Subcutaneous adipose tissue (tissue), 4 donors: Measurements from ENCODE around the gene DLG2. TPM values are rescaled to one million over a fixed set of nuclear protein-coding genes. Genes with fewer than 3 reads are reported as not detected.

Source experiments
- CTCF ChIP-seq: fragments of 450-650 bp; IDR thresholded peaks from one replicate; pipeline ENCODE4 v1.5.1; 2016; ENCODE audit warnings: low read depth, mild to moderate bottlenecking, control low read depth, antibody characterized with exemption, moderate library complexity
- total RNA-seq, 4 donors: library from RNA; depleted of rRNA; stranded (reverse); fragments of >200 nt; gene quantifications; one replicate each; pipeline ENCODE4 v1.1.0, GENCODE V29; 2016

Gene DLG2
- total RNA-seq, 4 donors from 2014 or later = 3.6 to 7.0 (median 6.1) TPM

- TF ChIP-seq CTCF = no peak
Measured at GRCh38 chr11:83998921-83999320, 1628.2 kb downstream of the DLG2 start.

- no peak for TF ChIP-seq CTCF
Measured at GRCh38 chr11:83990160-83990733, 1636.9 kb downstream of the DLG2 start.

GRCh38 chr11:83982825-83983224, 1644.3 kb downstream of the DLG2 start:
- TF ChIP-seq CTCF = no peak

GRCh38 chr11:83979593-83979992, 1647.6 kb downstream of the DLG2 start:
- TF ChIP-seq CTCF = no peak

- TF ChIP-seq CTCF = no peak
Measured at GRCh38 chr11:83978942-83979341, 1648.2 kb downstream of the DLG2 start.

- no peak for TF ChIP-seq CTCF
Measured at GRCh38 chr11:83976086-83976485, 1651.1 kb downstream of the DLG2 start.

- no peak for TF ChIP-seq CTCF
Measured at GRCh38 chr11:83972536-83972935, 1654.6 kb downstream of the DLG2 start.
